HG03159 (cell line): ENCODE results near the gene ACAP2.

Experiments used
- ATAC-seq: cut with Tn5 transposase; IDR thresholded peaks from one replicate; pipeline ENCODE4 v1.9.1; 2021; ENCODE audit warnings: mild to moderate bottlenecking, moderate library complexity; ENCODE audit not compliant: unreplicated experiment

The ACAP2 gene

DNA sequence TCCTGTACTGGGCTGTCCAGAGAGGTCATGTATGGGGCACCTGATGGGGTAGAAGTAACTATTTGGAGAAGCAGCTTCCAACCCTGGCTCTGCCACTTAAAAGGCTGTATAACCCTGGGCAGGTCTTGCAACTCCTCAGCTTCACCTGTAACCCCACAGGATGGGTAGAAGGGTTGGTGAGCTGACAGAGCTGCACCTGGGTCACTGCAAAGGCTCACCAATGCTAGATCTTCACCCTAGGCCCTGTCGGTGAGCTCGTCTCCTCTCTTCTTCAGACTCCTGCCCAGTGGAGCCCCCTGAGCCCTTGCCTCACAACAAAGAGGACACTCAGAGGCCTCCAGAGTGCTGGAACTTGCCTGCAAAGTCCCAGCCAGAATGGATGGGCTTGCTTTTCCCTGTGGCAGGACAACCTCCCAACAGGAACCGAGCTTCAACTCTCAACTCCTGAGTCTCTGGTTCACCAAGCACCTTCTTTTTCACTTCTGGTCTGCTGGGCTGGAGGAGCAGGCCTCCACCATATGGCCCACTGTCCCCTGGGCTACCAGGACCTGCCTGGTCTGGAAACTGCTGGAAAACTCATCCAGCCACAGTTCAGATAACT lies 217.7 kb downstream of the ACAP2 start:
- ATAC-seq: no peak
